HepG2 (cell line): Measurements from ENCODE around the gene TMUB1. TPM values are rescaled to one million over a fixed set of nuclear protein-coding genes. Genes with fewer than 3 reads are reported as not detected.

Experiments
- ATAC-seq: fragments of 200-7000 bp; cut with Tn5 transposase; 3 replicates; pipeline ENCODE4 v1.9.1; 2020; ENCODE audit warnings: mild to moderate bottlenecking, moderate library complexity
- BruUV-seq: library from RNA; stranded (reverse); fragments of 400-500 nt; replicated peaks from 2 replicates; lab custom pipeline; 2021; lab: Mats Ljungman, UMichigan
- CTCF ChIA-PET: fragments of 300-600 bp; formaldehyde crosslinking; extraction: SDS; loops from one replicate; lab custom pipeline; 2021; ENCODE audit warnings: low total read pairs, inconsistent platforms, low intra/inter-chr PET ratio; lab: Yijun Ruan, JAX
- POLR2A ChIA-PET: fragments of 350-600 bp; sonication (Branson Sonifier 250); formaldehyde crosslinking; loops from one replicate; lab custom pipeline; 2020; ENCODE audit warnings: antibody characterized with exemption, inconsistent platforms; lab: Yijun Ruan, JAX
- DNase-seq: peaks from one replicate; pipeline ENCODE4 v3.0.0-alpha.2; 2015; ENCODE audit warnings: low spot score
- FAIRE-seq: peaks from 3 replicates; lab custom pipeline; 2011; peaks lifted over from hg19 to GRCh38; lab: Jason Lieb, UNC
- H2AFZ ChIP-seq: one replicate; pipeline ENCODE4 v1.6.1; 2011; ENCODE audit warnings: low read length, inconsistent platforms
- H3K27ac ChIP-seq: fragments of 300-600 bp; 3 replicates; pipeline ENCODE4 v1.8.0; 2011; ENCODE audit warnings: mixed run types, mild to moderate bottlenecking, mixed read lengths, low read length, inconsistent platforms; ENCODE audit not compliant: insufficient read depth; ENCODE audit errors: extremely low read length
- H3K27me3 ChIP-seq, 2 experiments: fragments of 200-600 bp in 1 of 2; 2 replicates in 1 of 2; 3 replicates in 1 of 2; pipeline versions ENCODE4 v1.6.0 to v1.8.0; 2011; ENCODE audit warnings: low read length in 2 of 2, mild to moderate bottlenecking in 2 of 2, moderate library complexity in 2 of 2, inconsistent platforms in 1 of 2; ENCODE audit not compliant: insufficient read depth in 2 of 2, control insufficient read depth in 1 of 2
- H3K36me3 ChIP-seq, 2 experiments: fragments of 200-600 bp in 1 of 2; replicated peaks in 1 of 2; 2 replicates in 1 of 2; 3 replicates in 1 of 2; pipeline versions ENCODE4 v1.5.1 to v1.8.0; 2011; ENCODE audit warnings: low read length in 2 of 2, inconsistent platforms in 1 of 2; ENCODE audit not compliant: insufficient read depth in 2 of 2, control insufficient read depth in 1 of 2
- H3K4me1 ChIP-seq: 2 replicates; pipeline ENCODE4 v1.5.1; 2012; ENCODE audit warnings: low read length, inconsistent platforms; ENCODE audit not compliant: insufficient read depth
- H3K4me2 ChIP-seq: 2 replicates; pipeline ENCODE4 v1.6.0; 2011; ENCODE audit warnings: low read depth, low read length, inconsistent platforms
- H3K4me3 ChIP-seq, 3 experiments: fragments of 200-600 bp in 1 of 3; sonication (generic), shearing (Covaris generic) in 1 of 3; replicated peaks in 1 of 3; 2 replicates each; pipeline ENCODE4 v1.5.1; 2011 to 2016; ENCODE audit warnings: low read length in 3 of 3, inconsistent platforms in 2 of 3, low read depth in 2 of 3, mild to moderate bottlenecking in 2 of 3, control low read depth in 1 of 3, mixed read lengths in 1 of 3; ENCODE audit not compliant: insufficient read depth in 1 of 3
- H3K79me2 ChIP-seq: one replicate; pipeline ENCODE4 v1.6.1; 2011; ENCODE audit warnings: low read length, inconsistent platforms; ENCODE audit not compliant: insufficient read depth
- H3K9ac ChIP-seq: 2 replicates; pipeline ENCODE4 v1.6.0; 2011; ENCODE audit warnings: mild to moderate bottlenecking, low read depth, low read length, inconsistent platforms; ENCODE audit not compliant: insufficient read depth
- H3K9me3 ChIP-seq: 2 replicates; pipeline ENCODE4 v1.5.1; 2012; ENCODE audit warnings: mild to moderate bottlenecking, low read length
- H4K20me1 ChIP-seq: 2 replicates; pipeline ENCODE4 v1.6.0; 2011; ENCODE audit warnings: inconsistent platforms, mild to moderate bottlenecking, low read length, moderate library complexity; ENCODE audit not compliant: insufficient read depth
- ATF6 ChIP-seq: sonication (generic); formaldehyde crosslinking; conservative IDR thresholded peaks from 2 replicates; pipeline ENCODE4 v1.4.0; 2020; ENCODE audit warnings: missing genetic modification reagents
- EEA1 ChIP-seq: sonication (generic); formaldehyde crosslinking; IDR thresholded peaks from 2 replicates; pipeline ENCODE4 v1.5.1; 2020; ENCODE audit warnings: mild to moderate bottlenecking, missing genetic modification reagents, borderline replicate concordance
- MLX ChIP-seq: IDR thresholded peaks from 2 replicates; pipeline ENCODE4 v1.6.1; 2016
- NBN ChIP-seq: fragments of 450-650 bp; conservative IDR thresholded peaks from 2 replicates; pipeline ENCODE4 v1.6.1; 2017
- NFE2 ChIP-seq: sonication (generic); formaldehyde crosslinking; IDR thresholded peaks from 2 replicates; pipeline ENCODE4 v1.4.0; 2020; ENCODE audit warnings: missing genetic modification reagents
- PHF8 ChIP-seq: sonication (generic); formaldehyde crosslinking; IDR thresholded peaks from 2 replicates; pipeline ENCODE4 v1.5.0; 2020; ENCODE audit warnings: missing genetic modification reagents
- PTBP1 ChIP-seq: fragments of 200-400 bp; formaldehyde crosslinking; IDR thresholded peaks from 2 replicates; pipeline ENCODE4 v1.6.1; 2018; ENCODE audit warnings: low read length, low read depth; ENCODE audit not compliant: poor library complexity, severe bottlenecking
- RARG ChIP-seq: sonication (generic); formaldehyde crosslinking; IDR thresholded peaks from 2 replicates; pipeline ENCODE4 v1.4.0; 2020; ENCODE audit warnings: low read depth, mild to moderate bottlenecking, missing genetic modification reagents
- RBAK ChIP-seq: sonication (generic); formaldehyde crosslinking; IDR thresholded peaks from 2 replicates; pipeline ENCODE4 v1.5.1; 2020; ENCODE audit warnings: mild to moderate bottlenecking, missing genetic modification reagents
- SCMH1 ChIP-seq: sonication (generic); formaldehyde crosslinking; IDR thresholded peaks from 2 replicates; pipeline ENCODE4 v1.9.0; 2021; ENCODE audit warnings: missing genetic modification reagents, mild to moderate bottlenecking, borderline replicate concordance
- TMF1 ChIP-seq: sonication (generic); formaldehyde crosslinking; IDR thresholded peaks from 2 replicates; pipeline ENCODE4 v1.8.1; 2022; ENCODE audit warnings: low read depth, missing genetic modification reagents
- USF2 ChIP-seq, 2 experiments: sonication (generic) in 1 of 2; formaldehyde crosslinking in 1 of 2; IDR thresholded peaks; 2 replicates each; pipeline versions ENCODE4 v1.5.1 to v1.6.1; 2011 to 2020; ENCODE audit warnings: borderline replicate concordance in 1 of 2, low read depth in 1 of 2, low read length in 1 of 2, mild to moderate bottlenecking in 1 of 2, missing genetic modification reagents in 1 of 2, moderate library complexity in 1 of 2
- ZNF276 ChIP-seq: sonication (generic); formaldehyde crosslinking; IDR thresholded peaks from 2 replicates; pipeline ENCODE4 v1.4.0; 2020; ENCODE audit warnings: mild to moderate bottlenecking, low read depth, missing genetic modification reagents
- ZNF530 ChIP-seq: sonication (generic); formaldehyde crosslinking; IDR thresholded peaks from 2 replicates; pipeline ENCODE4 v1.5.0; 2020; ENCODE audit warnings: low read depth, mild to moderate bottlenecking, missing genetic modification reagents
- ZNF850 ChIP-seq: sonication (generic); formaldehyde crosslinking; conservative IDR thresholded peaks from 2 replicates; pipeline ENCODE4 v1.9.0; 2021; ENCODE audit warnings: mild to moderate bottlenecking, missing genetic modification reagents
- WGBS: methylation state at CpG from one replicate; pipeline ENCODE4 v1.1.6; 2017; ENCODE audit warnings: low lambda C conversion rate; 5-methylcytosine and 5-hydroxymethylcytosine counted together
- in situ Hi-C: cut with HindIII; loops from 2 replicates; pipeline ENCODE4 v1.10.0; 2017; ENCODE audit warnings: low pct_unique_long_range_greater_than_20kb; ENCODE audit not compliant: extremely low pct_ligation_motif_present
- intact Hi-C: fragments of 100-400 bp; cut with micrococcal nuclease; formaldehyde crosslinking; loops from one replicate; pipeline ENCODE4 v1.10.0; 2022; ENCODE audit not compliant: unreplicated experiment
- polyA plus RNA-seq, 8 experiments: library from polyadenylated mRNA; depleted of rRNA in 3 of 8; stranded (reverse) in 7 of 8; unstranded in 1 of 8; fragments of >200 nt; fragmentation: Illumina TruSeq in 4 of 8; extraction: Trizol in 4 of 8; gene quantifications; 2 replicates each; pipeline versions ENCODE4 v1.2.1 to v1.2.3, GENCODE V29; 2011 to 2016; ENCODE audit warnings: low read depth in 4 of 8, missing spikeins in 1 of 8, mixed read lengths in 1 of 8; ENCODE audit not compliant: insufficient read depth in 1 of 8
- total RNA-seq, 5 experiments: library from RNA; depleted of rRNA; stranded (reverse); fragments of >200 nt; fragmentation: Illumina TruSeq; extraction: Trizol; gene quantifications; 2 replicates each; pipeline ENCODE4 v1.2.3, GENCODE V29; 2016; ENCODE audit warnings: low read depth in 1 of 5

TMUB1 gene
- total and polyA plus RNA-seq, 2 of the 13 experiments (the other 11 are each of a cell fraction or from before 2014, with no cell fraction given): 44.8 to 51.6 TPM

GRCh38 chr7:151085329-151085690 lies 2.0 kb upstream of the TMUB1 start:
- peaks cover 53% of the 10 kb centered on the region for H3K79me2 ChIP-seq
- TF ChIP-seq EEA1 (CRISPR knock-in tag) (no peak), NFE2 (CRISPR knock-in tag) (no peak), USF2 (IDR thresholded peaks at IDR 0.05; ENCODE audit: low read depth, low read length) (no peak), USF2 (CRISPR knock-in tag; IDR thresholded peaks at IDR 0.05; ENCODE audit: borderline replicate concordance) (no peak), TMF1 (peak; percentile 10; the same call in 1 of the 2 replicates), SCMH1 (CRISPR knock-in tag) (no peak), RBAK (no peak), PTBP1 (no peak), ZNF276 (CRISPR knock-in tag) (no peak), ZNF530 (CRISPR knock-in tag) (no peak), ZNF850 (CRISPR knock-in tag) (no peak), PHF8 (CRISPR knock-in tag) (no peak), RARG (no peak), ATF6 (no peak), NBN (no peak), MLX (no peak)

More at GRCh38 chr7:151085329-151085690, 2.0 kb upstream of the TMUB1 start:
- DNase-seq (no peak), ATAC-seq (no peak), FAIRE-seq (no peak)
- peak overlapping the region in 1 of 3 experiments; percentile 83; a peak in 2 of 6 replicates for H3K4me3 ChIP-seq
- intact Hi-C loops (loop anchor here (10.0 kb wide), 1 partner anchor 159 kb away; the partner anchor contains the start of gene SMARCD3), in situ Hi-C loops (no loop called here)
- WGBS: 41% methylated on average over 5 of the region's 5 CpGs
- no peaks in the 10 kb centered on the region; a peak in 1 of 5 replicates for H3K27me3 ChIP-seq
- CTCF ChIA-PET: no interaction called here
- peaks cover 64% of the 10 kb centered on the region for H3K4me1 ChIP-seq
- peaks cover 22% of the 10 kb centered on the region for H4K20me1 ChIP-seq
- H2AFZ ChIP-seq: no peak overlapping the region
- no peak overlapping the region for H3K27ac ChIP-seq
- BruUV-seq: no TSS peak
- H3K36me3 ChIP-seq: peaks cover 0 to 1% of the 10 kb centered on the region in 2 experiments; a peak in 1 of 5 replicates
- H3K9me3 ChIP-seq: no peaks in the 10 kb centered on the region
- POLR2A ChIA-PET: interaction anchor here (1.3 to 6.7 kb wide), 6 partner anchors 9 to 76 kb away, joined by 3 to 82 read pairs (median 6); partner anchors contain the start of gene SLC4A2
- H3K4me2 ChIP-seq: peak overlapping the region; percentile 97
- H3K9ac ChIP-seq: peak overlapping the region; percentile 71; the same call in 1 of the 2 replicates
